Hair follicle dermal papilla cell (primary cell): ENCODE data around the gene ZNF445. TPM values are rescaled to one million over a fixed set of nuclear protein-coding genes. Genes with fewer than 3 reads are reported as not detected.

ENCODE experiments used
- total RNA-seq: library from RNA; depleted of rRNA; stranded (reverse); fragments of >200 nt; gene quantifications from 2 replicates; pipeline ENCODE4 v1.2.3, GENCODE V29; 2012

ZNF445 gene
- total RNA-seq = 9.2 and 10.5 TPM in 2 replicates

DNA sequence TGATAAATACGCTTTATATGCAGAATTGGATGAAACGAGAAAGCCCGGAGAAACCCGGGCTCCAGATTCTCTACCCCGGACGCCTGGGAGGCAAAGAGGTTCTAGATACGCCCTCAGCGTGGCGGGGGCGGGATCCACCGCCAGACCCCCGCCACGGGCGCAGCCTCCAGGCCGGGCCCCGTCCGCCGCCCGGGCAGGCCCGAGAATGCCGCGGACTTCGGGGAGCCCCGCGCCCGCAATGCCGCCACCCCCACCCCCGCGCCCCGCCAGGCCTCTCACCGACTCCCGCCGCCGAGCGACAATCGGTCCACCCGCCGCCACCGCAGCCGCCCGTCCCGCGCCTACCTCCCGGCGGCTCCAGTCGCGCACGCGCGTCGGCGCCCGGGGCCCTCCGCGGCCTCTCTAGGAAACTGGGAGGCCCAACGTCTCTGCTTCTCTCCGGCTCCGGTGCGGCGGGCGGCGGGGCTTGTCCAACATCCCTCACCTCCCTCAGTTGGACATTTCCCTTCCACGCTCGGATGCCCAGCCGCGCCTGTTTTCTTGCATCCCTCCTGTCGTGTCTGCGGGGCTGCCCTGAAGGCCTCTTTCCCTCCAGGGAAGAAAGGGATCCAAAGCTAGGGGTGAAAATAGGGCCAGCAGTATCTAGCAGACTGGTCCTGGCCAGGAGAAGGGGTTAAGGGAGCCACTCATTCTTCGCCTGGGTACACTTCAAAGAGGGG is at the start of gene ZNF445:
TSS of gene ZNF445 (minus strand) at position 359 of the 719 bp plus-strand sequence. CDS start 22,121 bp downstream, outside the sequence.

Other genes starting within 250 kb of the ZNF445 start
- gene TOPAZ1, start 235.8 kb downstream of the ZNF445 start, total RNA-seq = not detected in 2 replicates
- 19.4 and 21.9 TPM in 2 replicates for gene TCAIM, start 138.9 kb downstream of the ZNF445 start, total RNA-seq
- 7.2 and 10.5 TPM in 2 replicates for gene ZKSCAN7, start 77.5 kb upstream of the ZNF445 start, total RNA-seq
- 1.7 and 3.9 TPM in 2 replicates for gene ZNF660, start 107.3 kb upstream of the ZNF445 start, total RNA-seq
- gene ZNF197, start 147.4 kb upstream of the ZNF445 start, total RNA-seq = 19.8 and 19.9 TPM in 2 replicates
- gene ZNF35, start 171.1 kb upstream of the ZNF445 start, total RNA-seq = 23.3 and 26.8 TPM in 2 replicates
- gene ZNF502, start 235.0 kb upstream of the ZNF445 start, total RNA-seq = 6.6 and 8.8 TPM in 2 replicates